Gastrocnemius medialis (tissue), 4 donors: ENCODE data around the gene WNT11.

ENCODE experiments used
- CTCF ChIP-seq, 5 experiments: fragments of 450-650 bp in 3 of 5; fragments of 200-600 bp in 2 of 5; sonication (generic) in 2 of 5; IDR thresholded peaks in 4 of 5; conservative IDR thresholded peaks in 1 of 5; 1 replicate in 4 of 5; 2 replicates in 1 of 5; pipeline ENCODE4 v1.5.1; 2016 to 2019; ENCODE audit warnings: antibody characterized with exemption in 5 of 5, mild to moderate bottlenecking in 3 of 5, moderate library complexity in 3 of 5
- POLR2A ChIP-seq, 2 donors: fragments of 450-650 bp; IDR thresholded peaks; one replicate each; pipeline ENCODE4 v1.6.1; 2017; ENCODE audit warnings: antibody characterized with exemption in 2 of 2, mild to moderate bottlenecking in 2 of 2, moderate library complexity in 2 of 2

DNA sequence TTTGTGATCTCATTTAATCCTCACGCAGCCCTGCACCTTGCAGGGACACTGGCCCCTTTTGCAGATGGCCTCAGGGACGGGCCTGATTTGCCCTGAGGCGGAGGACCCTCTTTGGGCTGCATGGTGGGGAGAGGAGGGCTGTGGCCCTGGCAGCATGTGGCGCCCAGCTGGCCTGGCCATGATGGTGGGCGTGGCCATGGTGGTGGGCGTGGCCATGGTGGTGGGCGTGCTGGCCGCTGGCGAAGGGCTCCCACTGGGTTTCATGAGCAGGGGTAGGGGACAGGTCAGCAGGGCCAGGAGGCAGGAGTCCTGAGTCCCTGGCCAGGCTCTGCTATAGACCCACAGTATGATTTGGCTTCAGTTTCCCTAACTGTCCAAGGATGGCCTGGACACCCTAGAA, 13.1 kb downstream of the WNT11 start:
- TF ChIP-seq CTCF (IDR thresholded peaks at IDR 0.05 in 4 of 5, conservative IDR thresholded peaks at IDR 0.05 in 1 of 5): no peak
- no peak for TF ChIP-seq POLR2A (IDR thresholded peaks at IDR 0.05)
